Measurements from ENCODE around the gene RC3H2. TPM values are rescaled to one million over a fixed set of nuclear protein-coding genes. Genes with fewer than 3 reads are reported as not detected.

Gene RC3H2
- total and polyA plus RNA-seq, 10 of the 15 experiments (the other 5 are each of a cell fraction or from before 2014, with no cell fraction given): 7.2 to 25.5 (median 16.1) TPM

- TF ChIP-seq HSF1 (IDR thresholded peaks at IDR 0.05; ENCODE audit: low read depth, low read length): no peak
Measured at GRCh38 chr9:122846371-122846940, 58.7 kb downstream of the RC3H2 start (continued).

GRCh38 chr9:122845116-122845515 is 60.0 kb downstream of the RC3H2 start:
- Histone ChIP-seq H3K4me3 (no peak overlapping the region), H3K4me2 (ENCODE audit: control insufficient read depth, insufficient read depth) (no peak overlapping the region), H3K9ac (ENCODE audit: control insufficient read depth, insufficient read depth, low read length) (no peak overlapping the region), H2AFZ (ENCODE audit: control insufficient read depth, low read depth, low read length) (no peak overlapping the region), H3K4me1 (ENCODE audit: control insufficient read depth, insufficient read depth, low read length) (no peaks in the 10 kb centered on the region), H3K27ac (ENCODE audit: control insufficient read depth, insufficient read depth) (no peak overlapping the region), H3K9me3 (replicated peaks; ENCODE audit: control insufficient read depth, insufficient read depth, low read length) (no peaks in the 10 kb centered on the region), H3K27me3 (replicated peaks in 1 of 2; ENCODE audit: control insufficient read depth in 2 of 2, insufficient read depth in 2 of 2, low read length in 1 of 2) (no peaks in the 10 kb centered on the region), H4K20me1 (ENCODE audit: control insufficient read depth, insufficient read depth) (no peaks in the 10 kb centered on the region), H3K36me3 (ENCODE audit: control insufficient read depth in 2 of 2, insufficient read depth in 2 of 2, low read length in 1 of 2) (peaks cover 0 to 12% of the 10 kb centered on the region in 2 experiments; a peak in 1 of 4 replicates), H3K79me2 (ENCODE audit: control insufficient read depth, insufficient read depth, low read length) (no peaks in the 10 kb centered on the region)
- ChIA-PET POLR2A (no interaction called here), CTCF (no interaction called here), RAD21 (ENCODE audit: unreplicated experiment) (no interaction called here), SMC1A (ENCODE audit: uncharacterized antibody, unreplicated experiment) (no interaction called here)
- FAIRE-seq: no peak
- 96% methylated on average over 3 of the region's 3 CpGs for WGBS (ENCODE audit: insufficient coverage, insufficient replicate concordance, low lambda C conversion rate, missing lambda C conversion rate)
- TF ChIP-seq ZNF217 (IDR thresholded peaks at IDR 0.05) (no peak), RAD51 (IDR thresholded peaks at IDR 0.05) (no peak), RBBP5 (conservative IDR thresholded peaks at IDR 0.05) (no peak), SMC3 (IDR thresholded peaks at IDR 0.05; ENCODE audit: borderline replicate concordance, low read length) (no peak), MYC (IDR thresholded peaks at IDR 0.05; ENCODE audit: insufficient read depth, insufficient read length, insufficient replicate concordance, low read length, severe bottlenecking) (no peak), SIX5 (IDR thresholded peaks at IDR 0.05; ENCODE audit: low read depth, low read length, severe bottlenecking) (no peak)
- DNase-seq (ENCODE audit: low read depth, low spot score): no peak
- intact Hi-C loops (cut with micrococcal nuclease; ENCODE audit: unreplicated experiment): no loop called here
- in situ Hi-C loops (cut with MboI): no loop called here
- no peak for ATAC-seq
- no TSS peak for BruUV-seq (replicated peaks)
